Heart left ventricle (tissue), 13 donors: ENCODE measurements around the gene PRDM5.

Experiments used
- CTCF ChIP-seq, 12 donors: fragments of 200-600 bp; sonication (generic) in 4 of 12; IDR thresholded peaks; one replicate each; pipeline versions ENCODE4 v1.5.0 to v1.8.0; 2018 to 2022; ENCODE audit warnings: antibody characterized with exemption in 12 of 12, mild to moderate bottlenecking in 5 of 12
- POLR2A ChIP-seq, 2 donors: fragments of 450-650 bp; IDR thresholded peaks; one replicate each; pipeline ENCODE4 v1.6.1; 2017; ENCODE audit warnings: antibody characterized with exemption in 2 of 2, mild to moderate bottlenecking in 2 of 2, moderate library complexity in 2 of 2
- donor health status: ischemic (EF 13 %, LVEDD 7.1; RV severe dilation, severe dysfunction).
- donor health status: DM: no; HTN: yes; CAD: no.
- donor health status: DM: no; HTN: no; CAD: no.
- donor health status: ischemic (EF 25% LVEDD 6.9; RV normal size, moderate dysfunction).
- donor health status: ischemic (EF 25% LVEDD 5.7; RV mildly dilated, moderate dysfunction).
- donor health status: ischemic (EF 35%, LVEDD 5.7; RV mildly dilated, moderate dysfunction).
- donor health status: nonischemic (EF 11% LVEDD 7.7; RV severe dilation, severe dysfunction).
- donor health status: DM: yes; HTN: yes; CAD: no.
- donor health status: PGD.
- donor health status: ischemic (EF 29% LVEDD 5.4; RV normal size, mild dysfunction).
- donor health status: nonischemic (EF 23%, LVEDD 6.1; RV moderate dilation, normal function).

GRCh38 chr4:120765260-120765680 is 157.3 kb downstream of the PRDM5 start:
- TF ChIP-seq CTCF (IDR thresholded peaks at IDR 0.05) (no peak), POLR2A (IDR thresholded peaks at IDR 0.05) (no peak)
